H1 (cell line): ENCODE data around the gene PNPLA8. TPM values are rescaled to one million over a fixed set of nuclear protein-coding genes. Genes with fewer than 3 reads are reported as not detected.
"Not testable (repeated sequence)": the region's sequence is repeated elsewhere in the genome, so short reads cannot be mapped to it uniquely, and the experiment has no call there.

ENCODE experiments used
- CTCF ChIA-PET: fragments of 300-600 bp; sonication (Branson Sonifier 250); formaldehyde crosslinking; loops from one replicate; lab custom pipeline; 2021; ENCODE audit not compliant: partially characterized antibody; lab: Charles Lee
- POLR2A ChIA-PET: fragments of 300-600 bp; sonication (Branson Sonifier 250); formaldehyde crosslinking; loops from one replicate; lab custom pipeline; 2021; ENCODE audit warnings: inconsistent platforms; ENCODE audit not compliant: partially characterized antibody; lab: Charles Lee
- DNase-seq, 2 experiments: peaks; one replicate each; pipeline versions ENCODE4 v3.0.0 to v3.0.0-alpha.2; 2010 to 2022; ENCODE audit warnings: low spot score in 2 of 2, low read depth in 1 of 2, mixed read lengths in 1 of 2
- FAIRE-seq: peaks from 2 replicates; lab custom pipeline; 2011; peaks lifted over from hg19 to GRCh38; lab: Jason Lieb, UNC
- H2AFZ ChIP-seq: 2 replicates; pipeline ENCODE4 v1.8.1; 2012; ENCODE audit warnings: low read length, inconsistent platforms
- H2AK5ac ChIP-seq: 2 replicates; pipeline ENCODE4 v1.6.1; 2013; ENCODE audit warnings: low read depth, low read length
- H2BK120ac ChIP-seq: replicated peaks from 2 replicates; pipeline ENCODE3; 2013; ENCODE audit warnings: low read depth, low read length, inconsistent platforms
- H2BK12ac ChIP-seq: 2 replicates; pipeline ENCODE4 v1.6.1; 2013; ENCODE audit warnings: low read depth, low read length
- H2BK15ac ChIP-seq: 2 replicates; pipeline ENCODE4 v1.6.1; 2013; ENCODE audit warnings: low read length
- H2BK20ac ChIP-seq: 2 replicates; pipeline ENCODE4 v1.6.1; 2013; ENCODE audit warnings: low read length
- H2BK5ac ChIP-seq: 2 replicates; pipeline ENCODE4 v1.6.1; 2013; ENCODE audit warnings: low read depth, low read length
- H3K14ac ChIP-seq: 2 replicates; pipeline ENCODE4 v1.6.1; 2013; ENCODE audit warnings: inconsistent platforms; ENCODE audit not compliant: insufficient read length
- H3K18ac ChIP-seq: 2 replicates; pipeline ENCODE4 v1.6.1; 2013; ENCODE audit warnings: low read length; ENCODE audit errors: extremely low read depth
- H3K23ac ChIP-seq: 2 replicates; pipeline ENCODE4 v1.6.1; 2013; ENCODE audit warnings: inconsistent platforms; ENCODE audit not compliant: insufficient read length
- H3K23me2 ChIP-seq: 2 replicates; pipeline ENCODE4 v1.6.1; 2013; ENCODE audit warnings: low read depth, low read length
- H3K27ac ChIP-seq: 2 replicates; pipeline ENCODE4 v1.6.1; 2011; ENCODE audit warnings: low read depth, low read length, inconsistent platforms
- H3K27me3 ChIP-seq, 4 experiments: replicated peaks in 1 of 4; 1 replicate in 1 of 4; 2 replicates in 3 of 4; pipeline versions ENCODE4 v1.6.1 to v1.8.1; 2011 to 2013; ENCODE audit warnings: low read length in 3 of 4, mild to moderate bottlenecking in 3 of 4, inconsistent platforms in 2 of 4, mixed read lengths in 2 of 4, moderate library complexity in 1 of 4; ENCODE audit not compliant: control insufficient read depth in 3 of 4, insufficient read depth in 3 of 4; ENCODE audit errors: extremely low read depth in 1 of 4
- H3K36me3 ChIP-seq, 4 experiments: 2 replicates each; pipeline versions ENCODE4 v1.6.1 to v1.8.1; 2011 to 2013; ENCODE audit warnings: mild to moderate bottlenecking in 4 of 4, low read length in 3 of 4, moderate library complexity in 2 of 4, control low read depth in 1 of 4, inconsistent platforms in 1 of 4; ENCODE audit not compliant: insufficient read depth in 4 of 4, control insufficient read depth in 2 of 4
- H3K4ac ChIP-seq: replicated peaks from 2 replicates; pipeline ENCODE3; 2013; ENCODE audit warnings: low read length, low read depth, mixed read lengths, inconsistent platforms; ENCODE audit not compliant: insufficient read length
- H3K4me1 ChIP-seq, 4 experiments: replicated peaks in 1 of 4; 1 replicate in 1 of 4; 2 replicates in 3 of 4; pipeline versions ENCODE4 v1.6.1 to v1.8.1; 2011 to 2013; ENCODE audit warnings: low read length in 3 of 4, inconsistent platforms in 2 of 4, mixed read lengths in 1 of 4; ENCODE audit not compliant: insufficient read depth in 4 of 4, control insufficient read depth in 3 of 4
- H3K4me2 ChIP-seq, 2 experiments: 2 replicates each; pipeline versions ENCODE4 v1.6.1 to v1.8.1; 2011 to 2013; ENCODE audit warnings: low read depth in 2 of 2, low read length in 2 of 2, control low read depth in 1 of 2, inconsistent platforms in 1 of 2, mild to moderate bottlenecking in 1 of 2; ENCODE audit not compliant: insufficient read depth in 1 of 2
- H3K4me3 ChIP-seq, 4 experiments: fragments of 200-600, 300-600 bp in 1 of 4; sonication (generic), shearing (Covaris generic), sonication (Bioruptor Twin) in 1 of 4; 2 replicates each; pipeline versions ENCODE4 v1.5.1 to v1.8.1; 2011 to 2016; ENCODE audit warnings: low read length in 4 of 4, low read depth in 3 of 4, control low read depth in 2 of 4, inconsistent platforms in 2 of 4, mild to moderate bottlenecking in 2 of 4, mixed read lengths in 1 of 4, moderate library complexity in 1 of 4; ENCODE audit not compliant: insufficient read depth in 2 of 4; ENCODE audit errors: extremely low read depth in 1 of 4
- H3K56ac ChIP-seq: replicated peaks from 2 replicates; pipeline ENCODE3; 2013; ENCODE audit warnings: low read depth, mild to moderate bottlenecking, mixed read lengths, low read length, inconsistent platforms; ENCODE audit not compliant: insufficient read length
- H3K79me1 ChIP-seq: 2 replicates; pipeline ENCODE4 v1.6.1; 2013; ENCODE audit warnings: low read depth, low read length, control low read depth
- H3K79me2 ChIP-seq, 2 experiments: 2 replicates each; pipeline versions ENCODE4 v1.6.1 to v1.8.1; 2012 to 2013; ENCODE audit warnings: low read length in 2 of 2, mild to moderate bottlenecking in 2 of 2, inconsistent platforms in 1 of 2; ENCODE audit not compliant: insufficient read depth in 2 of 2, control insufficient read depth in 1 of 2
- H3K9ac ChIP-seq, 4 experiments: replicated peaks in 1 of 4; 1 replicate in 1 of 4; 2 replicates in 3 of 4; pipeline versions ENCODE4 v1.6.1 to v1.8.1; 2011 to 2013; ENCODE audit warnings: low read depth in 3 of 4, low read length in 3 of 4, control low read depth in 2 of 4, mild to moderate bottlenecking in 2 of 4, moderate library complexity in 2 of 4, inconsistent platforms in 1 of 4; ENCODE audit errors: extremely low read depth in 1 of 4
- H3K9me3 ChIP-seq, 2 experiments: 2 replicates each; pipeline versions ENCODE4 v1.6.1 to v1.8.1; 2012 to 2013; ENCODE audit warnings: mild to moderate bottlenecking in 2 of 2, moderate library complexity in 2 of 2, control low read depth in 1 of 2, inconsistent platforms in 1 of 2, low read depth in 1 of 2, low read length in 1 of 2, mixed read lengths in 1 of 2; ENCODE audit not compliant: insufficient read depth in 2 of 2
- H4K20me1 ChIP-seq, 2 experiments: replicated peaks in 1 of 2; 2 replicates each; pipeline versions ENCODE3 to v1.8.1; 2011 to 2013; ENCODE audit warnings: inconsistent platforms in 2 of 2, low read length in 2 of 2, mild to moderate bottlenecking in 1 of 2; ENCODE audit not compliant: insufficient read depth in 2 of 2, control insufficient read depth in 1 of 2
- H4K5ac ChIP-seq: 2 replicates; pipeline ENCODE4 v1.6.1; 2013; ENCODE audit warnings: low read length, low read depth, mixed read lengths, inconsistent platforms; ENCODE audit not compliant: insufficient read length
- H4K8ac ChIP-seq: 2 replicates; pipeline ENCODE4 v1.8.0; 2013; ENCODE audit warnings: mild to moderate bottlenecking, moderate library complexity, low read length, inconsistent platforms; ENCODE audit not compliant: insufficient read depth; ENCODE audit errors: extremely low read depth
- H4K91ac ChIP-seq: replicated peaks from 2 replicates; pipeline ENCODE3; 2013; ENCODE audit warnings: low read length, mixed read lengths, inconsistent platforms; ENCODE audit not compliant: insufficient read length
- WGBS, 2 experiments: shearing (Covaris generic) in 1 of 2; methylation state at CpG; one replicate each; pipeline versions ENCODE4 v1.1.6 to v1.1.7; 2013 to 2015; ENCODE audit warnings: low lambda C conversion rate in 2 of 2, mixed read lengths in 2 of 2, inconsistent platforms in 1 of 2, low coverage in 1 of 2, missing lambda C conversion rate in 1 of 2; ENCODE audit not compliant: insufficient replicate concordance in 2 of 2, insufficient coverage in 1 of 2, insufficient read length in 1 of 2; ENCODE audit errors: extremely low coverage in 1 of 2, missing lambda C conversion rate in 1 of 2; 5-methylcytosine and 5-hydroxymethylcytosine counted together
- polyA plus RNA-seq, 7 experiments: library from polyadenylated mRNA; depleted of rRNA in 3 of 7; stranded (reverse) in 5 of 7; unstranded in 2 of 7; fragments of >200 nt in 5 of 7; fragments of 200-250 nt in 2 of 7; gene quantifications; 1 replicate in 5 of 7; 2 replicates in 1 of 7; 4 replicates in 1 of 7; pipeline versions ENCODE4 v1.2.1 to v1.2.3, GENCODE V29; 2011 to 2013; ENCODE audit warnings: missing spikeins in 2 of 7, mixed read lengths in 2 of 7
- total RNA-seq: library from RNA; stranded (reverse); fragmentation: NEBNext Ultra II Directional; extraction: Animal tissue kit (Norgen Biotek cat#: 25700); gene quantifications from 2 replicates; pipeline ENCODE4 v1.2.1, GENCODE V29; 2021

PNPLA8 gene
- total and polyA plus RNA-seq, 2 of the 8 experiments (the other 6 are each of a cell fraction or from before 2014, with no cell fraction given), result 3.8 to 11.2 TPM

DNA sequence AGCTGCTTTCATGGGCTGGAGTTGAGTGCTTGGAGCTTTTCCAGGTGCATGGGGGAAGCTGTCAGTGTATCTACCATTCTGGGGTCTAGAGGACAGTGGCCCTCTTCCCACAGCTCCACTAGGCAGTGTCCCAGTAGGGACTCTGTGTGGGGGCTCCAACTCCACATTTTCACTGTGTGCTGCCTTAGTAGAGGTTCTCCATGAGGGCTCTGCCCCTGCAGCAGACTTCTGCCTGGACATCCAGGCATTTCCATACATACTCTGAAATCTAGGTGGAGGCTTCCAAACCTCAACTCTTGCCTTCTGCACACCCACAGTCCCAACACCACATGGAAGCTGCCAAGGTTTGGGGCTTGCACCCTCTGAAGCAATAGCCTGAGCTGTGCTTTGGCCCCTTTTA is 30.7 kb upstream of the PNPLA8 start:
- H4K20me1 ChIP-seq, H3K36me3 ChIP-seq, H3K23ac ChIP-seq, H3K14ac ChIP-seq, H2AK5ac ChIP-seq, H3K56ac ChIP-seq, CTCF ChIA-PET, H2BK120ac ChIP-seq, H3K23me2 ChIP-seq, H2BK15ac ChIP-seq, H4K5ac ChIP-seq, H3K79me1 ChIP-seq, H2AFZ ChIP-seq, H3K4ac ChIP-seq, H3K9ac ChIP-seq, H2BK20ac ChIP-seq, H3K4me2 ChIP-seq, H3K27me3 ChIP-seq, H3K4me1 ChIP-seq, H3K4me3 ChIP-seq, H4K91ac ChIP-seq, H3K27ac ChIP-seq, POLR2A ChIA-PET, DNase-seq, H4K8ac ChIP-seq, H2BK5ac ChIP-seq, H2BK12ac ChIP-seq, FAIRE-seq, H3K79me2 ChIP-seq, H3K18ac ChIP-seq: not testable (repeated sequence)
- H3K9me3 ChIP-seq, result peaks cover 11 to 18% of the 10 kb centered on the region in 2 experiments

DNA sequence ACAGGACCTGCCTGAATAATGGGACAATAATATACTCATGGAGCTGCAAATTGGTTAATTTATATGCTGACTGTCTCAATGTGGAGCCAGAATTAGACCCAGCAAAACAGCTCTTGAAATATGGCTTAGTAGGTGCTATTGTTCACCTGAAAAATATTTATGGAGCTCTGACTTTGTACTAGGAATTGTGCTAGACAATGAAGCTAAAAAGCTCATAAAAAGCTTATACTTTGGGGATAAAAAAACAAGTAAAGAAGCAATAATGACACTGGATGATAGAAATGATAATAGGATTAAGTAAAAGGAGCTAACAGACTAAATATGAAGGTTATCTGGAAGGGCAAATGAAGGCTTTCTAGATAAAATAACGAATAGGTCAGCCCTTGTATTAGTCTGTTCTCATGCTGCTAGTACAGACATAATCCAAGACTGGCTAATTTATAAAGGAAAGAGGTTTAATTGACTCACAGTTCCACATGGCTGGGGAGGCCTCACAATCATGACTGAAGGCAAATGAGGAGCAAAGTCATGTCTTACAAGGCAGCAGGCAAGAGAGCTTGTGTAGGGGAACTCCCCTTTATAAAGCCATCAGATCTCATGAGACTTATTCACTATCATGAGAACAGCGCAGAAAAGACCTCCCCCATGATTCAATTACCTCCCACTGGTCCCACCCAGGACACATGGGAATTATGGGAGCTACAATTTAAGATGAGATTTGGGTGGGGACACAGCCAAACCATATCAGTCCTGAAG is 22.4 kb upstream of the PNPLA8 start:
- DNase-seq, H3K36me3 ChIP-seq, H3K9ac ChIP-seq, H4K8ac ChIP-seq, POLR2A ChIA-PET, H3K18ac ChIP-seq, H3K79me2 ChIP-seq, H3K4me1 ChIP-seq, H4K91ac ChIP-seq, H2AK5ac ChIP-seq, H3K27ac ChIP-seq, H3K23ac ChIP-seq, H4K5ac ChIP-seq, H3K56ac ChIP-seq, H3K4me2 ChIP-seq, H2BK15ac ChIP-seq, H2BK20ac ChIP-seq, H3K27me3 ChIP-seq, H2AFZ ChIP-seq, H2BK5ac ChIP-seq, H3K4me3 ChIP-seq, H3K23me2 ChIP-seq, H3K79me1 ChIP-seq, FAIRE-seq, H2BK120ac ChIP-seq, H3K14ac ChIP-seq, H4K20me1 ChIP-seq, H3K4ac ChIP-seq, H3K9me3 ChIP-seq, H2BK12ac ChIP-seq: not testable (repeated sequence)
- WGBS, 2 experiments, result 88% methylated on average over 2 of the region's 2 CpGs; no CpG with 5 or more reads in 1 of the 2 experiments
- CTCF ChIA-PET, result interaction anchor here (1.0 kb wide), 1 partner anchor 24 kb away, joined by 3 read pairs; no protein-coding TSS in a partner anchor
